SJSA1 (cell line): ENCODE data around the gene TGM5. TPM values are rescaled to one million over a fixed set of nuclear protein-coding genes. Genes with fewer than 3 reads are reported as not detected.

ENCODE experiments used
- DNase-seq, 2 experiments: peaks; one replicate each; pipeline ENCODE4 v3.0.0-alpha.2; 2015 to 2020; ENCODE audit warnings: low spot score in 2 of 2, low read depth in 1 of 2
- H3K27ac ChIP-seq: fragments of 250-450 bp; sonication (Bioruptor Pico); 2 replicates; pipeline ENCODE4 v1.5.1; 2020; ENCODE audit warnings: mild to moderate bottlenecking, moderate library complexity
- H3K27me3 ChIP-seq: fragments of 250-450 bp; sonication (Bioruptor Pico); replicated peaks from 2 replicates; pipeline ENCODE4 v1.5.1; 2020; ENCODE audit warnings: mild to moderate bottlenecking, moderate library complexity
- H3K36me3 ChIP-seq: fragments of 250-450 bp; sonication (Bioruptor Pico); 2 replicates; pipeline ENCODE4 v1.5.1; 2020; ENCODE audit warnings: mild to moderate bottlenecking
- H3K4me1 ChIP-seq: fragments of 250-450 bp; sonication (Bioruptor Pico); replicated peaks from 2 replicates; pipeline ENCODE4 v1.6.1; 2021; ENCODE audit warnings: mild to moderate bottlenecking
- H3K4me3 ChIP-seq: fragments of 250-450 bp; sonication (Bioruptor Pico); 2 replicates; pipeline ENCODE4 v1.5.1; 2020; ENCODE audit warnings: mild to moderate bottlenecking
- H3K9me3 ChIP-seq: fragments of 250-450 bp; sonication (Bioruptor Pico); replicated peaks from 2 replicates; pipeline ENCODE4 v1.5.1; 2020; ENCODE audit warnings: mild to moderate bottlenecking
- total RNA-seq: library from RNA; depleted of rRNA; stranded (reverse); fragments of >200 nt; shearing (Covaris generic); gene quantifications from 2 replicates; pipeline ENCODE4 v1.2.3, GENCODE V29; 2014

TGM5 gene
- total RNA-seq, 1 experiment from 2014 or later = 0.24 TPM

DNA sequence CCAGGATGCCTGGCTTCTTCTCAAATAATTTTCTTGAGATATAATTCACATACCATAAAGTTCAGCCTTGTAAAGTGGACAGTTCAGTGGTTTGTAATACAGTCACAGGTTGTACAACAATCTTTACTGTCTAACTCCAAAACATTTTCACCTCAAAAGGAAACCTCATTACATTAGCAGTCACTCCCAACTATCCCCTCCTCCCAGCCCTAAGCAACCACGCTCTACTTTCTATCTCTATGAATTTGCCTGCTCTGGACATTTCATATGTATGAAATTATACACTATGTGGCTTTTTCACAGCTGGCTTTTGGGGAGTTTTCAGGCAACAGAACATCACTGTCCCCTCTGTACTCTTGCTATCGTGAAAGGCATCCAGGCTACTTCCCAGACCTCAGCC is 17.5 kb downstream of the TGM5 start:
- H3K4me3 ChIP-seq = no peak overlapping the region
- no peaks in the 10 kb centered on the region for H3K27me3 ChIP-seq
- H3K27ac ChIP-seq = peak overlapping the region; percentile 89
- H3K9me3 ChIP-seq = no peaks in the 10 kb centered on the region
- DNase-seq = no peak
- no peaks in the 10 kb centered on the region for H3K36me3 ChIP-seq
- peaks cover 22% of the 10 kb centered on the region for H3K4me1 ChIP-seq

DNA sequence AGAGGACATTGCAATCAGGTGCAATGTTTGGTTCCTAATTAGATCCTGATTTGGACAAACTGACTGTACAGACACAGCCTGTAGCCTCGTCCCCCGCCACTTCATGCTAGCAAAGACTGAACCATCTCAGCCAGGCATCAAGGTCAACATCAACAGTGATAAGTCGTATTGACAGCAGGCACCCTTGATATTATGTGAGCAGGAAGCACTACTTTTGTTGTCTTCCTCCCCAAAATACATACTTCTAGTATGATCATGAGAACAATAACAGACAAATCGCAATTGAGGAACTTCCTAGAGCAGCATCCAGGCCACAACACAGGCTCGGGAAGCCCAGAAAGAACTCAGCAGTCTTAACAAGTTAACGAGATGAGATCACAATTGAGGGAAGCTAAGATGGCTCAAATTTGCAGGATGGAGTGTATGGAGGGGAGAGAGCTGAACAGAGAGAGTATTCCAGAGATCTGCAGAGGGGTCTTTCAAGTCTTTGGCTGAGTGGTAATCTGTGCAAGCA is 20.4 kb downstream of the TGM5 start:
- H3K27ac ChIP-seq = no peak overlapping the region
- no peaks in the 10 kb centered on the region for H3K36me3 ChIP-seq
- no peaks in the 10 kb centered on the region for H3K27me3 ChIP-seq
- DNase-seq = peak in 1 of 2 experiments; percentile 18
- no peak overlapping the region for H3K4me3 ChIP-seq
- peaks cover 18% of the 10 kb centered on the region for H3K4me1 ChIP-seq
- no peaks in the 10 kb centered on the region for H3K9me3 ChIP-seq

DNA sequence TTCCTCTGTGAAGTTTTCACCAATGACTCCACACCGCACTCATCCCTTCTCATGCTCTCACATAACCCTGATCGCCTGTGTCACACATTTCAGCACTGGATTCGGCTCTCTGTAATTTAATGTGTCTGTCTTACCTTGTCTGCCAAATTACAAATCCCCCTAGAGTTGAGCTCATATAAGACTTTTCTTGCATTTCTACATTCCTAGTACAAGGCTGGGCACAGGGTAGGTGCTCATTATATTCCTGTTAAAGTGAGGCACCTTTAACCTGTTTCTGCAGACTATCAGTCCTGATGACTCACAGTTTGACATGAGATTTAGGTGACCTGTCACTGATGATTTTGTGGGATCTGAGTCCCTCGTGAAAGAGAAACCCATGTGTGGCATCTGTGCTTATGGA is 22.6 kb downstream of the TGM5 start:
- no peak overlapping the region for H3K4me3 ChIP-seq
- H3K27ac ChIP-seq = no peak overlapping the region
- no peaks in the 10 kb centered on the region for H3K9me3 ChIP-seq
- H3K36me3 ChIP-seq = no peaks in the 10 kb centered on the region
- peaks cover 18% of the 10 kb centered on the region for H3K4me1 ChIP-seq
- no peaks in the 10 kb centered on the region for H3K27me3 ChIP-seq
- peak in 1 of 2 experiments; percentile 2 for DNase-seq

DNA sequence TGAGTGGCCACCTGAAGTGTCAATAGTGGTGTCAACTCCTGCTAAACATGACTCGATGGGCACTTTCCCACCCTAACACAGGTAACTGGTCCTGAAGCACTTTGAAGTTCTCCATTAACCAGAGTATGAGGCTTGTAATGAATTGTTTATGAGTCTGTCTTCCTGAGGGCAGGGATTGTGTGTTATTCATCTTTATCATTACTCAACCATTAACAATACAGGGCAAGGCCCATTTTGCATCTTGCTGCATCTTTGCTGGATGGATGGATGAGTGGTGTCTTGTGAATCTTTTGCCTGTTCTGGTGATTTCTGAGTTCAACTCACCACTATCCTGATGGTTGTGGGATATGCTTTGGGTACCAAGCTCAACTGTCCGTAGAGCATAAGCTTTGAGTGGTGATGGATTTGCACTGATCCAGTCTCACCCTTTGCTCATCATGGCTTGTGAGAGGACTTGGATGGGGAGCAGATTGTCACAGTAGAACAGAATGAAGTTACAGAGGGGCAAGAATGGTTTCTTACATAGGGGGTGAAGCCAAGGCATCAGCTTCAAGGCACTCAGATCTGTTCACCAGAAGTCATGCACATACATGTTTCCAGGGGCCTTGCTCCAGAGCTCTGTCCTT is 23.6 kb downstream of the TGM5 start:
- no peak overlapping the region for H3K4me3 ChIP-seq
- no peak for DNase-seq
- no peaks in the 10 kb centered on the region for H3K9me3 ChIP-seq
- H3K27ac ChIP-seq = no peak overlapping the region
- no peaks in the 10 kb centered on the region for H3K27me3 ChIP-seq
- H3K36me3 ChIP-seq = no peaks in the 10 kb centered on the region
- H3K4me1 ChIP-seq = peaks cover 14% of the 10 kb centered on the region

DNA sequence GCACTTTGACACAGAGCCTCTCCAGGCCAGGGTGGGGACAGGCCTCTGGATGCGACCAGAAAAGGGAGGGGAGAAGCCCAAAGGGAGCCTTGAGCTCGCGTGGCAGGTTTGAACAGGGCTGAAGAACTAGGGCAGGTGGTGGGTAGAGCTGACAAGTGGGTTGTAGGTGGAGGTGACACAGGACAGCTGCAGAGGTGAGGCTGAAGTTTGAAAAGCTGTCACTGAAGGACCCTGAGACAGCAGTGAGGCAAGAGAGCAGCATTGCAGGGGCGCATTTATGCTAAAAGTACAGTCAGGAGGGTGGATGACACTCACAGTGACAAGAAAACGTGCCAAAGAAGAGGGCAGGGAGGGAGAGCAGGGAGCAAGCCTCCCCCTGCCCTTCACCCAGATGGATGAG is 24.1 kb downstream of the TGM5 start:
- Histone ChIP-seq H3K27ac (no peak overlapping the region), H3K4me3 (no peak overlapping the region), H3K27me3 (no peaks in the 10 kb centered on the region), H3K4me1 (peaks cover 14% of the 10 kb centered on the region), H3K36me3 (no peaks in the 10 kb centered on the region), H3K9me3 (no peaks in the 10 kb centered on the region)
- peak in 1 of 2 experiments; percentile 30 for DNase-seq

DNA sequence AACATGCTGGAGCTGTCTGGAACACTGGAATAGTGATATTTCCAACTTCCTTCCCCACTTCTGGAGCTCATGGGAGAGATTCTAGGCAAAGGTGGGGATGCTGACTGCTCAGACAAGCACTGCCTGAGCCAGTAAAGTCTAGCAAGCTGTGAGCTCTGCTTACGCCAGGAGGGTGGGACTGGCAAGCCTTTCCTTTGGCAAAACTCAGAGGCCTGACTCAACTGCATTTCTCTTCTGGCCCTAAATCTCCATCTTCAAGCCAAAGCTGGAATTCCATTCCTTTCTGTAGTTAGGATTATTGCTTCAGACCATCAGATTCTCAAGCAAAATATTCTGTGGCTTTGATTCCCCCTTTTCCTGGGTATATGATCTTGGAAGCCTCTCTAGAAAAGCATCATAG is 25.6 kb downstream of the TGM5 start:
- Histone ChIP-seq H3K36me3 (no peaks in the 10 kb centered on the region), H3K4me1 (peaks cover 14% of the 10 kb centered on the region), H3K4me3 (no peak overlapping the region), H3K27me3 (no peaks in the 10 kb centered on the region), H3K27ac (no peak overlapping the region), H3K9me3 (no peaks in the 10 kb centered on the region)
- DNase-seq = no peak

DNA sequence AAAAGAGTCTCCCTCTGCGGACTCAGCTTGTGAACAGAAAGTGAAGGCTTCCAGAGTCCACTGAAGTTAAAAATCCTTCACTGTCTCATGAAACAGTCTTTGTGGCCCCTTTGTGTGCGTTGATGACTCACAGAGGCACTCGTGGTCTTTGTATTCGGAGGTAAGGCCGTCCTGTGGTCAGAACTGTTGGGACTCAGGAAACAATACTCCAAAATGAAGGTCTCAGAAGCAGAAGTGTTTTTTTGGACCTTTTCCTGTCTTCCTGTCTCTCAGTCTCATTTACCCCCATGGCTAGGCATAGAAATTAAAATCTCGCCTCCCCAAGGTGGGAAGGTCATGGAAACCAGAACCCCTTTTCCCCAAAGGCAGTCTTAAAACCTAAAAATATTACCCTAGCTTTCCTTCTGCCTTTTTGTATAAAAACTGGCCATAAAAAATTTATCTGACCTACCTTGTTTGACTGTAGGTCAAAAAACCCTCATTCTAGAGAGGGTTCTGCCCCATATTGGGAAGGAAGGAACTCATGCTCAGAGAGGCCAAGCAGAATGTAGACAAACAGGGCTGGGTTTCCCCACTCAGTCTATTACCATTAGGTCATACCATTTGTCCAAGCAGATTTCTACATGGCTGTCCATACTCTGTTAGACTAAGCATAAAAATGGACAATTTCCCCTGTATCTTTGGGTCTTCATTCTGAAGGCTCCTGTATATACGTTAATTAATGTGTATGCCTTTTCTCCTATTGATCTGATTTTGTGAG is 26.8 kb downstream of the TGM5 start:
- peak; percentile 60 to 69 for DNase-seq
- peaks cover 14% of the 10 kb centered on the region for H3K4me1 ChIP-seq
- no peaks in the 10 kb centered on the region for H3K9me3 ChIP-seq
- H3K27ac ChIP-seq = peak overlapping the region; percentile 70
- H3K27me3 ChIP-seq = no peaks in the 10 kb centered on the region
- no peak overlapping the region for H3K4me3 ChIP-seq
- H3K36me3 ChIP-seq = no peaks in the 10 kb centered on the region

DNA sequence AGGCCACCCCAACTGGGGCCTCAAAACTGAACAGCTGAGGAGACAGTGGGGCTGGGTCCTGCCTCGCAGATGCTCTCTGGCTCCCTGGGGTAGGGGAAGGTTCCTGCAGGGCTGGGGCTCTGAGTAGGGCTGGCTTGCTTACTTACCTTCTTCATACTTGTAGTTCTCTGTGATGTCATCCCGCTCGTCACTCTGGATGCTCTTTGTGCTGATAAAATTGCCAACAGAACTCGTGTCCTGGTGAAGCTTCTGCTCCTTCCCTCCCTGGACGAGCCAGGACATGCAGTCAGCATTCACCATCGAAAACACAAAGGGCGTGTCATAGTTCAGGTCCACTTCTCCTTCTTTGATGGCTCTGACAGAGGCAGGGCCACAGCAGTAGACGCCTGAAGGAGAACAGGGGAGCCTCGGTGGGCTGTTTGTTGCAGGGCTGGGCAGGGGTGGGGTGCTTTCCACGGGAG is 28.0 kb downstream of the TGM5 start:
- H3K4me3 ChIP-seq = no peak overlapping the region
- H3K27me3 ChIP-seq = no peaks in the 10 kb centered on the region
- no peak overlapping the region for H3K27ac ChIP-seq
- no peak for DNase-seq
- H3K4me1 ChIP-seq = peaks cover 14% of the 10 kb centered on the region
- no peaks in the 10 kb centered on the region for H3K36me3 ChIP-seq
- no peaks in the 10 kb centered on the region for H3K9me3 ChIP-seq

DNA sequence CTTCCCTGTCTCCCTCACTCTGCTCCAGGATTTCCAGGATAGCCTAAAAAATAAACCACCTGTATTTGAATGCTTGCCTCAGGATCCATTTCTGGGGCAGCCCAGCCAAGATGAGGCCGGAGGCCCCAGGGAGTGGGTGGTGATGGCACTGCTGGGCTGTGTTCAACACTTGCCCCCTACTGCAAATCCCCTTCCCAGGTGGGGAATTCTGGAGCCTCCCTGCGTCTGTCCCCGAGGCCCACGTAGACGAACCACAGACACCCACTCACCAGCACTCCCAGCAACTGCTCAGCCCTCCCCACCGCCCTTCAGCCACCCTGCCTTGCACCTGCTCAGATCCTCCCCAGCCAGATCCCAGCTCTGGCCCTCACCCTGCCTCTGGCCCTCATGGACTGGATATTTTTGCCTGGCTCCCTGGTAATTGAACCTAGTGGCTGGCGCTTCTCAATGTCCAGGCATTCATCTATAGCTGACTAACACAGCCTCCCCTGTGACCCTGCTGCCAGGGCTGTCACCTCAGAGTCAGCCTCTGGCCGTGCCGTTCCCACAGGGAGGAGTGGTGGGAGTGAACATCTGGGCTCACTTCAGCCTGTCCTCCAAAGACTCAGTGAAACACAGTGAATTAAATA is 28.8 kb downstream of the TGM5 start:
- Histone ChIP-seq H3K36me3 (no peaks in the 10 kb centered on the region), H3K4me1 (peaks cover 14% of the 10 kb centered on the region), H3K27me3 (no peaks in the 10 kb centered on the region)

DNA sequence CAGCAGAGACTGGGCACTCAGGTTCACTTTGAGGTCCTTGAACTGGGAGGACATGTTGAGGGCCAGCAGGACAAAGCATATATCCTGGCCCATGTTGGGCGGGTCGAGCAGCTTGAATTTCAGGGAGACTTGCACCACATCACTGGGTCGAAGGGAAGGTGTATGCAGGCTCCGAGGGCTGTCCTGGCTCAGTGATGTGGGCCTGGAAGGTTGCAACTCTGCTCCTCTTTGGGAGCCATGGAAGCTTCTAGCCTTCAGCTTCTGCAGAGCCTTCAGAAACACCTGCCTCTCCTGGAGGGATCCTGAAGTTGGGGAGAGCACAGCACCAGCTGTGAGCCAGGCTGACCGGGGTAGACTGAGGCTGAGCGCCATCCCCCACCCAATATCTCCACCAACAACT is 31.2 kb downstream of the TGM5 start:
- peaks cover 14% of the 10 kb centered on the region for H3K4me1 ChIP-seq
- no peaks in the 10 kb centered on the region for H3K36me3 ChIP-seq
- no peak for DNase-seq
- H3K27me3 ChIP-seq = no peaks in the 10 kb centered on the region; the same call in 1 of the 2 replicates
- H3K4me3 ChIP-seq = no peak overlapping the region
- H3K27ac ChIP-seq = no peak overlapping the region
- H3K9me3 ChIP-seq = no peaks in the 10 kb centered on the region

More for the DNA sequence above, 28.8 kb downstream of the TGM5 start:
- Histone ChIP-seq H3K4me3 (no peak overlapping the region), H3K9me3 (no peaks in the 10 kb centered on the region), H3K27ac (no peak overlapping the region)
- no peak for DNase-seq

DNA sequence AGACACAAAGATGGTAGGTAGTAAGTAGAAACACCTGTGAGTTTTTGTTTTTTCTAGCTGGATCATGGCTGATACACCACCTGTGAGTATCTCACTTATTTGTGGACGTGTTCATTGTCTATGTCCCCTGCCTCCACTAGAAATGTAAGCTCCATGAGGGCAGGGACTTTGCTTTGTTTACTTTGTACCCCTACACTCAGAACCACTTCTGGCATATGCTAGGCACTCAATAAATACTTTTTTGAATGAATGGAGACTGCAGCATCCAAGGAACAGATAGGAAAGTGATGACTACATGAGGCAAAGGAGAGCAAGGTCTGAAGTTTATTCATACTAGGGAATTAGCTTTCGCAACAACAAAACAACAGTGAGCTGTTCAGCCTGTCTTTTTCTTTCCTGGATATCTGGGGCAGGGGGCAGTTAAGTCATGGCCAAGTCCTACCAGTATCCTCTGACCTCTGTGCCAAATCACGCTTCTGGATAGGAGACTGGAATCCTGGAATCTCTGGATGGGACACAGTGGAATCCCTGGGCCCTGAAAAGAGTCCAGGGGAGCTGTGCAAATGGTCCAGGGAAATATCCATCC is 34.3 kb downstream of the TGM5 start:
- H3K27ac ChIP-seq = no peak overlapping the region
- H3K27me3 ChIP-seq = no peaks in the 10 kb centered on the region; the same call in 1 of the 2 replicates
- no peaks in the 10 kb centered on the region for H3K9me3 ChIP-seq
- H3K4me1 ChIP-seq = no peaks in the 10 kb centered on the region
- no peak overlapping the region for H3K4me3 ChIP-seq
- H3K36me3 ChIP-seq = no peaks in the 10 kb centered on the region
- no peak for DNase-seq

DNA sequence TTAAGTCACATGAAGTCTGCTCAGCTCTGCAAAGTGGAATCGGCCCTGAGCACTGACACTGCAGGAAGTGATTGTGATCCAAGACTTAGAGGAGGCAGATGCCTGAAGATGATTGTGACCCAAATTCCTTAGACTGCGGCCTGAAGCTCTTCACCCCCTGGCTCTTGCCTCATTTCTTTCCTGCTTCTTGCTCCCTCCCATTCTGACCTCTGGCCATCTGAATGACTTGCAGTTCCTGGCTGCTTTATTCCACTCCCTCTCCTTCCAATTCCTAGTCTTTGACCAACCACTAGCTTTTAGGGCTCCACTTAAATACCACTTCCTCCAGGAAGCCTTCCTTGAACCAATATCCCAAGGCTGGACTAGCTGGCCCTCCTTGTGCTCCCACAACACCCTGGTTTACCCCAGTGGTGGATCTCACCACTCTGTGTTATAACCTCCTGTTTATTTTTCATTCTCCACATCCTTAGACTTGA is 36.0 kb downstream of the TGM5 start:
- H3K27ac ChIP-seq = no peak overlapping the region
- H3K9me3 ChIP-seq = no peaks in the 10 kb centered on the region
- H3K4me3 ChIP-seq = no peak overlapping the region
- H3K27me3 ChIP-seq = no peaks in the 10 kb centered on the region; the same call in 1 of the 2 replicates
- no peaks in the 10 kb centered on the region for H3K4me1 ChIP-seq
- H3K36me3 ChIP-seq = no peaks in the 10 kb centered on the region
- no peak for DNase-seq

DNA sequence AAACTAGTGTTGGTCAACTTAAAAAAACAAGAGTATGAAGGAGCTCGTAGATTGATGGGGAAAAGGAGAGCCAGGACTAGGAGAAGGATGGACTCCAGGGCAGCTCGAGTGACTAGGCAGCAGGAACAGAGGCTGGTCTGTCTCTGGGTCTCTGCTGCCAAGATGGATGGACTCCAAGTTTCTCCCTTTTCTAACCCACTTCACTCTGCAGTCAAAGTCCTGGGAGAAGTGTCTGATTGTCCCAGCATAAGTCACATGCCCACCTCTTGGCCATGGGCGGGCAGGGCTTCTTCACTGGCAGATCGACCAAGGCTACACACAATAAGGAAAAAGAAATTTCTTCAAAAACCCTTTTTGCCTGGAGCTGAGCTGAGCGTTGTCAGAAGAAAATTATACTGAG is 36.8 kb downstream of the TGM5 start:
- no peak for DNase-seq
- no peaks in the 10 kb centered on the region; the same call in 1 of the 2 replicates for H3K27me3 ChIP-seq
- H3K9me3 ChIP-seq = no peaks in the 10 kb centered on the region
- no peaks in the 10 kb centered on the region for H3K4me1 ChIP-seq
- H3K36me3 ChIP-seq = no peaks in the 10 kb centered on the region
- no peak overlapping the region for H3K27ac ChIP-seq
- no peak overlapping the region for H3K4me3 ChIP-seq
